ENCODE measurements around the gene PPP2R2B. TPM values are rescaled to one million over a fixed set of nuclear protein-coding genes. Genes with fewer than 3 reads are reported as not detected.

PPP2R2B gene
- total RNA-seq, 1 experiment from 2014 or later, result not detected

- no peak overlapping the region for H3K4me3 ChIP-seq (replicated peaks in 1 of 2; ENCODE audit: low read depth in 1 of 2, low read length in 2 of 2)
- H3K27ac ChIP-seq (ENCODE audit: low read depth, low read length), result no peak overlapping the region
- ATAC-seq (no peak), DNase-seq (ENCODE audit: low read depth, low spot score) (no peak)
- no peaks in the 10 kb centered on the region for H3K9me2 ChIP-seq (ENCODE audit: insufficient read depth)
- peaks cover 16% of the 10 kb centered on the region; the same call in 1 of the 2 replicates for H3K27me3 ChIP-seq (ENCODE audit: insufficient read depth, low read length)
- H4K20me1 ChIP-seq (ENCODE audit: insufficient read depth), result no peaks in the 10 kb centered on the region
- POLR2A ChIA-PET, result interaction anchor here (0.6 kb wide), 1 partner anchor 153 kb away, joined by 3 read pairs; no protein-coding TSS in a partner anchor
- BruUV-seq (replicated peaks), result no TSS peak
- H3K4me2 ChIP-seq (ENCODE audit: low read length), result no peak overlapping the region
- no peaks in the 10 kb centered on the region for H3K79me2 ChIP-seq (ENCODE audit: insufficient read depth, low read length)
- H2AFZ ChIP-seq (ENCODE audit: low read depth, low read length, poor library complexity, severe bottlenecking), result no peak overlapping the region
- no peaks in the 10 kb centered on the region for H3K4me1 ChIP-seq (ENCODE audit: control insufficient read depth in 1 of 2, insufficient read depth in 2 of 2, low read length in 2 of 2)
- CTCF ChIA-PET, result no interaction called here
- no peak overlapping the region for H3K9ac ChIP-seq (ENCODE audit: low read length)
- no peak for TF ChIP-seq POLR2A (IDR thresholded peaks at IDR 0.05; ENCODE audit: borderline replicate concordance, extremely low read depth, insufficient read depth, insufficient read length)
- TF ChIP-seq REST (IDR thresholded peaks at IDR 0.05; ENCODE audit: low read depth), result no peak
- no peak for TF ChIP-seq EZH2phosphoT487 (IDR thresholded peaks at IDR 0.05; ENCODE audit: borderline replicate concordance)
- TF ChIP-seq JUND (IDR thresholded peaks at IDR 0.05), result no peak
- no peak for TF ChIP-seq YY1 (IDR thresholded peaks at IDR 0.05; ENCODE audit: extremely low read depth, insufficient replicate concordance, low read depth, low read length)
- no peak for TF ChIP-seq MAX (IDR thresholded peaks at IDR 0.05)
- no peak for TF ChIP-seq CBX3 (IDR thresholded peaks at IDR 0.05; ENCODE audit: low read depth)
- no peak for TF ChIP-seq ZFX (IDR thresholded peaks at IDR 0.05)
- TF ChIP-seq CEBPB (IDR thresholded peaks at IDR 0.05; ENCODE audit: low read depth), result no peak
- TF ChIP-seq POLR2AphosphoS5 (IDR thresholded peaks at IDR 0.05; ENCODE audit: low read depth, low read length), result no peak
- TF ChIP-seq ELF1 (IDR thresholded peaks at IDR 0.05; ENCODE audit: borderline replicate concordance, low read depth), result no peak
- no peak for TF ChIP-seq CTCF (IDR thresholded peaks at IDR 0.05 in 2 of 3, conservative IDR thresholded peaks at IDR 0.05 in 1 of 3; ENCODE audit: borderline replicate concordance in 1 of 3, insufficient read depth in 1 of 3, low read depth in 2 of 3, low read length in 2 of 3)
- no peak for TF ChIP-seq ZNF274 (IDR thresholded peaks at IDR 0.05; ENCODE audit: low read depth, low read length)
- no peak for TF ChIP-seq FOSL1 (IDR thresholded peaks at IDR 0.05; ENCODE audit: low read depth)
- no peak for TF ChIP-seq ATF3 (IDR thresholded peaks at IDR 0.05)
- TF ChIP-seq TCF7L2 (IDR thresholded peaks at IDR 0.05; ENCODE audit: borderline replicate concordance, extremely low read depth, insufficient read depth, insufficient read length), result no peak
- TF ChIP-seq ZBTB33 (IDR thresholded peaks at IDR 0.05; ENCODE audit: extremely low read depth, insufficient replicate concordance, low read length), result no peak
- H3K9me3 ChIP-seq (ENCODE audit: control insufficient read depth in 1 of 2, insufficient read depth in 1 of 2, low read depth in 1 of 2, low read length in 2 of 2), result no peaks in the 10 kb centered on the region
- H3K36me3 ChIP-seq (ENCODE audit: control insufficient read depth in 1 of 2, insufficient read depth in 2 of 2, low read length in 2 of 2), result no peaks in the 10 kb centered on the region
- intact Hi-C loops (cut with micrococcal nuclease), result no loop called here
- RAD21 ChIA-PET (ENCODE audit: low non-redundant PET in 1 of 2, low total read pairs in 2 of 2, uncharacterized antibody in 2 of 2, unreplicated experiment in 2 of 2), result no interaction called here
Observed at GRCh38 chr5:146832985-146833732, 45.4 kb downstream of the PPP2R2B start.
